Left lung (tissue), 10 donors: ENCODE data around the gene PLEKHA4. TPM values are rescaled to one million over a fixed set of nuclear protein-coding genes. Genes with fewer than 3 reads are reported as not detected.
"Not testable (repeated sequence)": the region's sequence is repeated elsewhere in the genome, so short reads cannot be mapped to it uniquely, and the experiment has no call there.

Experiments
- ATAC-seq: fragments of 200-7000 bp; cut with Tn5 transposase; one replicate; pipeline ENCODE4 v1.9.1; 2020; ENCODE audit warnings: moderate library complexity
- DNase-seq, 4 donors: peaks; one replicate each; pipeline ENCODE4 v3.0.0-alpha.2; 2013 to 2020
- H3K27ac ChIP-seq, 2 donors: fragments of 200-600 bp; sonication (generic) in 1 of 2; one replicate each; pipeline versions ENCODE4 v1.5.0 to v1.8.0; 2020 to 2021
- H3K27me3 ChIP-seq, 2 donors: fragments of 200-600 bp; sonication (generic) in 1 of 2; one replicate each; pipeline versions ENCODE4 v1.5.0 to v1.8.0; 2020 to 2021
- H3K36me3 ChIP-seq, 2 donors: fragments of 200-600 bp; sonication (generic) in 1 of 2; one replicate each; pipeline versions ENCODE4 v1.5.0 to v1.8.0; 2020 to 2021
- H3K4me1 ChIP-seq, 2 donors: fragments of 200-600 bp; one replicate each; pipeline ENCODE4 v1.8.0; 2021
- H3K4me3 ChIP-seq, 2 donors: fragments of 200-600 bp; sonication (generic) in 1 of 2; one replicate each; pipeline versions ENCODE4 v1.5.0 to v1.8.0; 2020 to 2021; ENCODE audit warnings: mild to moderate bottlenecking in 1 of 2
- H3K9me3 ChIP-seq, 2 donors: fragments of 200-600 bp; sonication (generic) in 1 of 2; one replicate each; pipeline versions ENCODE4 v1.5.0 to v1.8.0; 2020 to 2021
- intact Hi-C, 2 donors: fragments of 100-400 bp; cut with DNase I; formaldehyde crosslinking; loops; one replicate each; pipeline versions ENCODE4 v1.11.2 to v1.14.2; 2022
- polyA plus RNA-seq, 6 donors: library from polyadenylated mRNA; unstranded; fragments of 120-200 nt; gene quantifications; one replicate each; pipeline ENCODE4 v1.2.1, GENCODE V29; 2013; ENCODE audit not compliant: insufficient read length in 6 of 6
- total RNA-seq, 2 donors: library from RNA; stranded (reverse); fragmentation: NEBNext Ultra II Directional; extraction: Animal tissue kit (Norgen Biotek cat#: 25700); gene quantifications; one replicate each; pipeline ENCODE4 v1.2.1, GENCODE V29; 2021
- TF ChIP-seq, protein P1 (sequence below), 2 donors: fragments of 200-600 bp; sonication (generic) in 1 of 2; IDR thresholded peaks; one replicate each; pipeline versions ENCODE4 v1.5.0 to v1.8.0; 2021; ENCODE audit warnings: antibody characterized with exemption in 2 of 2
- donor health status: DM: no; HTN: yes; CAD: no.
- donor health status: DM: no; HTN: no; CAD: no.

The PLEKHA4 gene
- total and polyA plus RNA-seq, 8 donors, result 14.4 to 37.3 (median 18.7) TPM

DNA sequence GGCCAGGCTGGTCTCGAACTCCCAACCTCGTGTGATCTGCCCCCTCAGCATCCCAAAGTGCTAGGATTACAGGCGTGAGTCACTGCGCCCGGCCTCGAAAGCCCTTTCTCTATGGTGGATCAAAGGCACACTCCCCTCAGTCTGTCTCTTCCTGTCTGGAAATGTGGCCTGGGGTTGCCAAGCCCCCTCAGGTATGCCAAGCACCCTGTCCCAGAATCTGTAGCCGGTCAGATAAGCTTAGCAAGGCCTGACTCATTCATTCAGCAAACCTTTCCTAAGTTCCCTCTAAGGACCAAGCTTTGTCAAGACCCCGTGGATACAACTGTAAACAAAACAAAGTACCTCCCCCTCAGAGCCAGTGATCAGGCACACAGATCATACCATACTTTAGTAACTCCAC, 45.8 kb upstream of the PLEKHA4 start:
- intact Hi-C loops, result no loop called here
- Histone ChIP-seq H3K4me1 (peaks cover 0 to 8% of the 10 kb centered on the region in 2 donors), H3K9me3 (no peaks in the 10 kb centered on the region), H3K27ac (no peak overlapping the region), H3K4me3 (no peak overlapping the region), H3K36me3 (peaks cover 0 to 100% of the 10 kb centered on the region in 2 donors), H3K27me3 (no peaks in the 10 kb centered on the region)
- ATAC-seq (no peak), DNase-seq (no peak)
- TF ChIP-seq, protein P1, sequence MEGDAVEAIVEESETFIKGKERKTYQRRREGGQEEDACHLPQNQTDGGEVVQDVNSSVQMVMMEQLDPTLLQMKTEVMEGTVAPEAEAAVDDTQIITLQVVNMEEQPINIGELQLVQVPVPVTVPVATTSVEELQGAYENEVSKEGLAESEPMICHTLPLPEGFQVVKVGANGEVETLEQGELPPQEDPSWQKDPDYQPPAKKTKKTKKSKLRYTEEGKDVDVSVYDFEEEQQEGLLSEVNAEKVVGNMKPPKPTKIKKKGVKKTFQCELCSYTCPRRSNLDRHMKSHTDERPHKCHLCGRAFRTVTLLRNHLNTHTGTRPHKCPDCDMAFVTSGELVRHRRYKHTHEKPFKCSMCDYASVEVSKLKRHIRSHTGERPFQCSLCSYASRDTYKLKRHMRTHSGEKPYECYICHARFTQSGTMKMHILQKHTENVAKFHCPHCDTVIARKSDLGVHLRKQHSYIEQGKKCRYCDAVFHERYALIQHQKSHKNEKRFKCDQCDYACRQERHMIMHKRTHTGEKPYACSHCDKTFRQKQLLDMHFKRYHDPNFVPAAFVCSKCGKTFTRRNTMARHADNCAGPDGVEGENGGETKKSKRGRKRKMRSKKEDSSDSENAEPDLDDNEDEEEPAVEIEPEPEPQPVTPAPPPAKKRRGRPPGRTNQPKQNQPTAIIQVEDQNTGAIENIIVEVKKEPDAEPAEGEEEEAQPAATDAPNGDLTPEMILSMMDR (IDR thresholded peaks at IDR 0.05), result no peak

DNA sequence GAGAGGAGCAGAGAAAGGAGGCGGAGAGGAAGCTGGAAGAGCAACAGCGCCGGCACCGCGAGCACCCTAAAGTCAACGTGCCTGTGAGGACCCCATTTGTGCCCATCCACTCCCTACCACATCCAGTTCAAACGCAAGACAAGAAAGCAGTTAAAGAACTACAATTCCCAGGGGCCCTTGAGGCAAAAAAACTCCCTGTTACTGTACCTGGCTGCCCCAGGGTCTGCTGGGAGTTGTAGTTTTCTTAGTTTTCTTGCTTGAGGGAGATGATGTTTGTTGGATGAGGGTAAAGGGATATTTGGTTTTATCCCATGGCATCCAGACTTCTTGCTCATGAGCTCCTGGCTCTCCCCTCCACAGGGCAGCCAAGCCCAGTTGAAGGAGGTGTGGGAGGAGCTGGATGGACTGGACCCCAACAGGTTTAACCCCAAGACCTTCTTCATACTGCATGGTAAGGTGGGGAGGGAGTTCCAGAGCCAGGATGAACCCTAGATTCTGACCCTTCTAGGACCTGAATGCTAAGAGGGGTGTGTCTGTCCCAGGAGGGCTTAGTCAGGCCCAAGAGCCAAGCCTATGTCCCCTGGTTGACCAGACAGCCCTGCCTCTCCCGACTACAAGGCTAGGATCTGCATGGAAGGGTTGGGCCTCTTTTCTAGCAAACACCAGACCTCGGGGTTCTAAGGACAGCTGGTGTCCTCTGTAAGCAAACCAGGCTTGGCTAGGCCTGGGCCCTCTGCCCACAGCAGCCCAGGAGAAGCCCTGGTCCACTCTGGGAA, 44.9 kb upstream of the PLEKHA4 start:
- Histone ChIP-seq H3K4me3 (no peak overlapping the region), H3K36me3 (peaks cover 0 to 98% of the 10 kb centered on the region in 2 donors), H3K27me3 (no peaks in the 10 kb centered on the region), H3K27ac (no peak overlapping the region), H3K4me1 (peaks cover 0 to 13% of the 10 kb centered on the region in 2 donors), H3K9me3 (no peaks in the 10 kb centered on the region)
- ATAC-seq (no peak), DNase-seq (no peak)
- intact Hi-C loops, result no loop called here
- TF ChIP-seq, protein P1 (IDR thresholded peaks at IDR 0.05), result no peak

DNA sequence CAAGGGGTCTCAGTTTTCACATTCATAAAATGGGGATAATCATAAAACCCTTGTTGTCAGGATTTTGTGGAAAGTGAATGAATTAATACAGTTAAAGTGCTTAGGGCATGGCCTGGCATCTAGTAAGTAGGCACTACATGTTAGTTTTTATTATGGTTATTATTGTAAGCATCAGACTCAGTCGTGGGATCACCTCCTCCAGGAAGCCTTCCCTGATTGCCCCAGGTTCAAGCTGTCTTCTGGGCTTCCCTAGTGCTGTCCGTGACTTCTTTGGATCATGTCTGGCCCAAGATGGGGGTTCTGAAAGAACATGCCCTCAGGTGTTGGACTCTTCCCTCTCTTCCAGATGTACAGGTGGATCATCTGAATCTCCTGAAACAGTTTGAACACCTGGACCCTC, 42.4 kb upstream of the PLEKHA4 start:
- H3K4me1 ChIP-seq, result peaks cover 0 to 19% of the 10 kb centered on the region in 2 donors
- no peak for DNase-seq
- no peaks in the 10 kb centered on the region for H3K27me3 ChIP-seq
- no peak overlapping the region for H3K27ac ChIP-seq
- H3K4me3 ChIP-seq, result no peak overlapping the region
- ATAC-seq, result no peak
- intact Hi-C loops, result no loop called here
- no peaks in the 10 kb centered on the region for H3K9me3 ChIP-seq
- TF ChIP-seq, protein P1 (IDR thresholded peaks at IDR 0.05), result no peak
- peaks cover 0 to 98% of the 10 kb centered on the region in 2 donors for H3K36me3 ChIP-seq

DNA sequence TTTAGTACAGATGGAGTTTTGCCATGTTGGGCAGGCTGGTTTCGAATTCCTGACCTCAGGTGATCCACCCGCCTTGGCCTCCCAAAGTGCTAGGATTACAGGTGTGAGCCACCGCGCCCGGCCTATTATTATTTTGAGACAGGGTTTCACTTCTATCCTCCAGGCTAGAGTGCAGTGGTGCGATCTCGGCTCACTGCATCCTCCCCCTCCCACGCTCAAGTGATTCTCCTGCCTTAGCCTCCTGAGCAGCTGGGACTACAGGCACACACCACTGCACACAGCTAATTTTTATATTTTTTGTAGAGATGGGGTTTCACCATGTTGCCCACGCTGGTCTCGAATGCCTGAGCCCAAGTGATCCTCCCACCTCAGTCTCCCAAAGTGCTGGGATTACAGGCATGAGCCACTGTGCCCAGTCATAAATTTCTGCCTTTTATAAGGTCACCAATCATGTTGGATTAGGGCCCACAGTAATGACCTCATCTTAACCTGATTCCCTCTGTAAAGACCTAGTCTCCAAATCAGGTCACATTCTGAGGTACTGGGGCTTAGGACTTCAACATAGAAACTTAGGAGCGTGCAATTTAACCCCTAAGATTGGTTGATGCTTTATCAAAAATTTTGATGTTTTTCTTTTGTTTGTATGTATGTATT, 41.1 kb upstream of the PLEKHA4 start:
- Histone ChIP-seq H3K36me3 (peaks cover 0 to 98% of the 10 kb centered on the region in 2 donors), H3K27ac (peak overlapping the region; percentile 35 to 67), H3K4me1 (peaks cover 0 to 25% of the 10 kb centered on the region in 2 donors)
- H3K27me3 ChIP-seq, intact Hi-C loops, H3K9me3 ChIP-seq, H3K4me3 ChIP-seq, ATAC-seq, DNase-seq: not testable (repeated sequence)

DNA sequence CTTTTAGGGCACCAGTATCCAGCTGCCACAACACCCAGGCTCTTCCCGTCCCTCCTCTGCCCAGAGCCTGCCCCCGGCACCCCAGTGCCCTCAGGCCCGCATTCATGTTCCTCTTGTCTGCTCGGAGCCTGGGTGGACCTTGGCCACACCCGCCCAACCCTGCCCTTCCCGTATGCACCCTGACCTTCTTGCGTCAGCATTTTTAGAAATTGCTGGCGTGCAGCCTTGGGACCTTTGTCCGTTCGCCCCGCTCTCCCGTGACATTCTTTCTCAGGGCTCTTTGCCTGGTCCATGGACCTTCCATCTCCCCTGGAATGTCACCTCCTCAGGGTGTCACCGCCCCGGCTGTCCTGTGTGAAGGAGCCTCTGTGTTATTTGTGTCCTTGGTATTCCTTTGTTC, 39.3 kb upstream of the PLEKHA4 start:
- no peak overlapping the region for H3K4me3 ChIP-seq
- H3K27ac ChIP-seq, result peak overlapping the region; percentile 7 to 60
- DNase-seq (peak in 1 of 4 donors; percentile 83), ATAC-seq (peak; percentile 68)
- H3K9me3 ChIP-seq, result no peaks in the 10 kb centered on the region
- H3K4me1 ChIP-seq, result peaks cover 0 to 30% of the 10 kb centered on the region in 2 donors
- TF ChIP-seq, protein P1 (IDR thresholded peaks at IDR 0.05), result no peak
- intact Hi-C loops, result no loop called here
- H3K36me3 ChIP-seq, result peaks cover 0 to 85% of the 10 kb centered on the region in 2 donors
- no peaks in the 10 kb centered on the region for H3K27me3 ChIP-seq
